ENCODE results near the gene FNDC3B. TPM values are rescaled to one million over a fixed set of nuclear protein-coding genes. Genes with fewer than 3 reads are reported as not detected.

The FNDC3B gene
- total and polyA plus RNA-seq, 2 of the 8 experiments (the other 6 are each of a cell fraction or from before 2014, with no cell fraction given) = 14.1 to 44.4 TPM

GRCh38 chr3:172232579-172233212, 193.3 kb downstream of the FNDC3B start (continued):
- TF ChIP-seq CHD7 (IDR thresholded peaks at IDR 0.05; ENCODE audit: insufficient replicate concordance, low read length) (no peak), ASH2L (IDR thresholded peaks at IDR 0.05; ENCODE audit: low read length) (no peak), SP4 (IDR thresholded peaks at IDR 0.05; ENCODE audit: low read length) (no peak), BRCA1 (IDR thresholded peaks at IDR 0.05; ENCODE audit: low read depth, low read length) (no peak)
